B cell (primary cell): ENCODE data around the gene ABI3BP. TPM values are rescaled to one million over a fixed set of nuclear protein-coding genes. Genes with fewer than 3 reads are reported as not detected.

Experiments
- ATAC-seq: fragments of 200-7000 bp; cut with Tn5 transposase; one replicate; pipeline ENCODE4 v1.10.0; 2021; ENCODE audit warnings: low read depth, mild to moderate bottlenecking, moderate number of reproducible peaks, moderate library complexity
- CTCF ChIA-PET: fragments of 350-600 bp; sonication (Branson Sonifier 250); formaldehyde crosslinking; loops from one replicate; lab custom pipeline; 2021; ENCODE audit warnings: antibody characterized with exemption, inconsistent platforms; lab: Charles Lee
- POLR2A ChIA-PET: fragments of 350-600 bp; sonication (Branson Sonifier 250); formaldehyde crosslinking; loops from one replicate; lab custom pipeline; 2021; ENCODE audit warnings: antibody characterized with exemption; lab: Charles Lee
- DNase-seq: peaks from one replicate; pipeline ENCODE4 v3.0.0; 2013
- H2AFZ ChIP-seq: 2 replicates; pipeline ENCODE4 v1.6.1; 2012; ENCODE audit warnings: mild to moderate bottlenecking, low read depth, low read length; ENCODE audit not compliant: insufficient read depth, poor library complexity, severe bottlenecking
- H3K27ac ChIP-seq, 2 donors: 1 replicate in 1 of 2; 2 replicates in 1 of 2; pipeline ENCODE4 v1.5.1; 2012 to 2013; ENCODE audit warnings: low read length in 2 of 2, mild to moderate bottlenecking in 2 of 2, moderate library complexity in 1 of 2
- H3K27me3 ChIP-seq, 4 experiments: fragments of 200-600 bp in 1 of 4; sonication (generic) in 1 of 4; replicated peaks in 1 of 4; 1 replicate in 2 of 4; 2 replicates in 2 of 4; pipeline versions ENCODE4 v1.6.1 to v1.7.0; 2013 to 2016; ENCODE audit warnings: low read length in 3 of 4, mild to moderate bottlenecking in 2 of 4, mixed read lengths in 1 of 4, moderate library complexity in 1 of 4; ENCODE audit not compliant: insufficient read depth in 4 of 4, control insufficient read depth in 3 of 4; ENCODE audit errors: control extremely low read depth in 1 of 4
- H3K36me3 ChIP-seq, 2 experiments: replicated peaks in 1 of 2; 1 replicate in 1 of 2; 2 replicates in 1 of 2; pipeline versions ENCODE4 v1.6.1 to v1.7.1; 2013; ENCODE audit warnings: low read length in 1 of 2; ENCODE audit not compliant: insufficient read depth in 2 of 2, control insufficient read depth in 1 of 2; ENCODE audit errors: control extremely low read depth in 1 of 2, extremely low read depth in 1 of 2
- H3K4me1 ChIP-seq, 2 donors: fragments of 200-600 bp in 1 of 2; sonication (generic) in 1 of 2; 1 replicate in 1 of 2; 2 replicates in 1 of 2; pipeline versions ENCODE4 v1.5.1 to v1.6.1; 2013 to 2017; ENCODE audit warnings: low read length in 2 of 2; ENCODE audit not compliant: control insufficient read depth in 2 of 2, insufficient read depth in 2 of 2
- H3K4me2 ChIP-seq: replicated peaks from 2 replicates; pipeline ENCODE3; 2012; ENCODE audit warnings: mild to moderate bottlenecking, low read depth, low read length; ENCODE audit not compliant: poor library complexity, severe bottlenecking
- H3K4me3 ChIP-seq, 5 experiments: fragments of 200-600 bp in 1 of 5; sonication (generic) in 1 of 5; 1 replicate in 3 of 5; 2 replicates in 2 of 5; pipeline versions ENCODE4 v1.5.1 to v1.7.0; 2011 to 2016; ENCODE audit warnings: low read length in 4 of 5, mild to moderate bottlenecking in 4 of 5, low read depth in 2 of 5, control low read depth in 1 of 5, moderate library complexity in 1 of 5; ENCODE audit not compliant: insufficient read depth in 1 of 5; ENCODE audit errors: control extremely low read depth in 1 of 5, extremely low read depth in 1 of 5
- H3K79me2 ChIP-seq: fragments of 200-600 bp; sonication (generic); one replicate; pipeline ENCODE4 v1.6.0; 2016; ENCODE audit warnings: low read length; ENCODE audit not compliant: control insufficient read depth, insufficient read depth
- H3K9ac ChIP-seq: fragments of 200-600 bp; sonication (generic); 2 replicates; pipeline ENCODE4 v1.6.1; 2017; ENCODE audit warnings: mild to moderate bottlenecking, low read length, moderate library complexity
- H3K9me3 ChIP-seq, 3 donors: one replicate each; pipeline versions ENCODE4 v1.6.1 to v1.7.1; 2013; ENCODE audit warnings: low read length in 2 of 3; ENCODE audit not compliant: control insufficient read depth in 2 of 3, insufficient read depth in 1 of 3; ENCODE audit errors: control extremely low read depth in 1 of 3
- H4K20me1 ChIP-seq: 2 replicates; pipeline ENCODE4 v1.6.0; 2012; ENCODE audit warnings: mild to moderate bottlenecking, low read length; ENCODE audit not compliant: insufficient read depth, control insufficient read depth, poor library complexity, severe bottlenecking
- H3K27ac Mint-ChIP-seq: one replicate; pipeline ENCODE4 v1.8.0; 2021; ENCODE audit warnings: mixed read lengths
- H3K27me3 Mint-ChIP-seq: one replicate; pipeline ENCODE4 v1.8.0; 2021; ENCODE audit warnings: mixed read lengths
- H3K4me1 Mint-ChIP-seq: one replicate; pipeline ENCODE4 v1.8.0; 2021; ENCODE audit warnings: mixed read lengths
- H3K4me3 Mint-ChIP-seq: one replicate; pipeline ENCODE4 v1.8.0; 2021; ENCODE audit warnings: mixed read lengths
- H3K9me3 Mint-ChIP-seq: one replicate; pipeline ENCODE4 v1.8.0; 2022; ENCODE audit warnings: mixed read lengths; ENCODE audit not compliant: insufficient read depth
- EZH2 ChIP-seq: IDR thresholded peaks from 2 replicates; pipeline ENCODE4 v1.6.1; 2012; ENCODE audit warnings: borderline replicate concordance, low read depth, mild to moderate bottlenecking, moderate library complexity, low read length; ENCODE audit not compliant: insufficient read depth, poor library complexity, severe bottlenecking
- WGBS: methylation state at CpG from one replicate; pipeline ENCODE4 v1.1.5; 2013; ENCODE audit warnings: missing lambda C conversion rate; ENCODE audit not compliant: insufficient coverage; 5-methylcytosine and 5-hydroxymethylcytosine counted together
- intact Hi-C: fragments of 100-400 bp; cut with micrococcal nuclease; formaldehyde crosslinking; loops from one replicate; pipeline ENCODE4 v1.10.0; 2022
- polyA plus RNA-seq: library from polyadenylated mRNA; depleted of rRNA; stranded (reverse); fragments of >200 nt; gene quantifications from 2 replicates; pipeline ENCODE4 v1.2.3, GENCODE V29; 2012
- total RNA-seq, 2 donors: library from RNA; stranded (reverse); fragments of 120-200 nt in 1 of 2; gene quantifications; 1 replicate in 1 of 2; 2 replicates in 1 of 2; pipeline versions ENCODE4 v1.2.3 to v1.2.4, GENCODE V29; 2013 to 2022
- TF ChIP-seq, protein P1 (sequence below): fragments of 200-600 bp; IDR thresholded peaks from one replicate; pipeline ENCODE4 v1.8.0; 2022; ENCODE audit warnings: antibody characterized with exemption, mild to moderate bottlenecking

Gene ABI3BP
- total and polyA plus RNA-seq, 2 donors (not counting 1 experiment from before 2014, with no cell fraction given): not detected

DNA sequence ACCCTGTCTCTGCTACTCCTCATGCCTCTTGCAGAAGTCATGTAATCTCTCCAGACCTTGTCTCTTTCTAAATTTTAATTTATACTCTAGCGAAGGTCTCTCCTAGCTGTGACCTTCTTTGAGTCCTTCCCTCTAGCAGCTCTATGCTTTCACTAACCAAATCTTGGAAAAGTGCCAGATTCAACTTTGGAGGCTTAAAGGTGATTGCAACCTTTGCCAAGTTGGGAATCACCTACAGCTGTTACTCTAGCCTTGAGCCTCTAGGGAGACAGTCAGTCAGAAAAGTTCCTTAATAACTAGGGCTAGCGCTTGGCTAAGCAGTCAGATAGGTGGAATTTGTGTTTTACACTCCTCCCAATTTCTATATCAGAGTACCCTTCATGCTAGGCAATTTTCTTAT is 46.1 kb upstream of the ABI3BP start:
- DNase-seq (no peak), ATAC-seq (no peak)
- TF ChIP-seq, protein P1, sequence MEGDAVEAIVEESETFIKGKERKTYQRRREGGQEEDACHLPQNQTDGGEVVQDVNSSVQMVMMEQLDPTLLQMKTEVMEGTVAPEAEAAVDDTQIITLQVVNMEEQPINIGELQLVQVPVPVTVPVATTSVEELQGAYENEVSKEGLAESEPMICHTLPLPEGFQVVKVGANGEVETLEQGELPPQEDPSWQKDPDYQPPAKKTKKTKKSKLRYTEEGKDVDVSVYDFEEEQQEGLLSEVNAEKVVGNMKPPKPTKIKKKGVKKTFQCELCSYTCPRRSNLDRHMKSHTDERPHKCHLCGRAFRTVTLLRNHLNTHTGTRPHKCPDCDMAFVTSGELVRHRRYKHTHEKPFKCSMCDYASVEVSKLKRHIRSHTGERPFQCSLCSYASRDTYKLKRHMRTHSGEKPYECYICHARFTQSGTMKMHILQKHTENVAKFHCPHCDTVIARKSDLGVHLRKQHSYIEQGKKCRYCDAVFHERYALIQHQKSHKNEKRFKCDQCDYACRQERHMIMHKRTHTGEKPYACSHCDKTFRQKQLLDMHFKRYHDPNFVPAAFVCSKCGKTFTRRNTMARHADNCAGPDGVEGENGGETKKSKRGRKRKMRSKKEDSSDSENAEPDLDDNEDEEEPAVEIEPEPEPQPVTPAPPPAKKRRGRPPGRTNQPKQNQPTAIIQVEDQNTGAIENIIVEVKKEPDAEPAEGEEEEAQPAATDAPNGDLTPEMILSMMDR: no peak
- TF ChIP-seq EZH2: no peak
- WGBS: 100% methylated on average over 2 of the region's 2 CpGs
- POLR2A ChIA-PET: no interaction called here
- Histone ChIP-seq H3K9me3 (no peaks in the 10 kb centered on the region), H3K27me3 (no peaks in the 10 kb centered on the region), H3K27ac (no peak overlapping the region), H2AFZ (no peak overlapping the region), H3K4me1 (no peaks in the 10 kb centered on the region), H3K79me2 (no peaks in the 10 kb centered on the region), H3K36me3 (no peaks in the 10 kb centered on the region), H3K4me3 (no peak overlapping the region), H3K9ac (no peak overlapping the region), H4K20me1 (no peaks in the 10 kb centered on the region), H3K4me2 (no peak overlapping the region)
- intact Hi-C loops: no loop called here
- H3K9me3 Mint-ChIP-seq: no peaks in the 10 kb centered on the region
- no peaks in the 10 kb centered on the region for H3K4me1 Mint-ChIP-seq
- no peak overlapping the region for H3K27ac Mint-ChIP-seq
- CTCF ChIA-PET: no interaction called here
- no peaks in the 10 kb centered on the region for H3K27me3 Mint-ChIP-seq
- H3K4me3 Mint-ChIP-seq: no peak overlapping the region

DNA sequence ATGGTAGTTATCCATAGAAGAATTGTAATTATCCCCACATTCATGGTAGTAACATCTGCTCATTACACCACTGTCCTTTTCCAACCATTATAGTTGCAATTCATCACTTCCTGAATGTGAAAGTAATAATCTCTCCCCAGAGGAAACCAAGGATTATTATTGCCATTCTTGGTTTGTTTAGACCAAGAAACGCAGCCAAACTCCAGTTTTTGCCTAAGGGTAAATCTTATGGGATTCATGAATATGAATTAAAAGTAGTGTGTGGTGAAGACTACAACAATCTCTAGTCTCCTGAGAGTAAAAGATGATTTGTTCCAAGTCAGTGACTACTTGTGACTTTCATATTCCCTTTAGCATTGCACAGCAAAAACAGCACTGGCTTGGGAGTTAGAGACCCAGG is 45.7 kb upstream of the ABI3BP start:
- TF ChIP-seq, protein P1: no peak
- TF ChIP-seq EZH2: no peak
- Mint-ChIP-seq H3K27me3 (no peaks in the 10 kb centered on the region), H3K9me3 (no peaks in the 10 kb centered on the region), H3K4me3 (no peak overlapping the region), H3K4me1 (no peaks in the 10 kb centered on the region), H3K27ac (no peak overlapping the region)
- Histone ChIP-seq H3K4me3 (no peak overlapping the region), H3K9me3 (no peaks in the 10 kb centered on the region), H3K4me1 (no peaks in the 10 kb centered on the region), H4K20me1 (no peaks in the 10 kb centered on the region), H3K79me2 (no peaks in the 10 kb centered on the region), H3K27ac (no peak overlapping the region), H3K4me2 (no peak overlapping the region), H3K9ac (no peak overlapping the region), H2AFZ (no peak overlapping the region), H3K27me3 (no peaks in the 10 kb centered on the region), H3K36me3 (no peaks in the 10 kb centered on the region)
- DNase-seq (no peak), ATAC-seq (no peak)
- POLR2A ChIA-PET: no interaction called here
- no CpG with 5 or more reads among the region's 1 CpG for WGBS
- intact Hi-C loops: no loop called here
- CTCF ChIA-PET: no interaction called here
